Astrocyte (in vitro differentiated cells and primary cell): ENCODE results near the gene MAMLD1. TPM values are rescaled to one million over a fixed set of nuclear protein-coding genes. Genes with fewer than 3 reads are reported as not detected.

ENCODE experiments used
- DNase-seq: peaks from one replicate; pipeline ENCODE4 v3.0.0-alpha.2; 2010; ENCODE audit warnings: low read depth
- FAIRE-seq: peaks from 2 replicates; lab custom pipeline; 2011; peaks lifted over from hg19 to GRCh38; lab: Jason Lieb, UNC
- H2AFZ ChIP-seq: 2 replicates; pipeline ENCODE4 v1.6.0; 2012; ENCODE audit warnings: low read depth, low read length, inconsistent platforms
- H3K27ac ChIP-seq: 2 replicates; pipeline ENCODE4 v1.5.1; 2011; ENCODE audit warnings: low read depth, low read length, inconsistent platforms
- H3K27me3 ChIP-seq: 2 replicates; pipeline ENCODE4 v1.6.0; 2011; ENCODE audit warnings: low read length, inconsistent platforms; ENCODE audit not compliant: insufficient read depth
- H3K36me3 ChIP-seq: 2 replicates; pipeline ENCODE4 v1.5.1; 2011; ENCODE audit warnings: low read length, inconsistent platforms; ENCODE audit not compliant: insufficient read depth
- H3K4me1 ChIP-seq: 2 replicates; pipeline ENCODE4 v1.5.1; 2011; ENCODE audit warnings: low read length, inconsistent platforms; ENCODE audit not compliant: insufficient read depth
- H3K4me2 ChIP-seq: 2 replicates; pipeline ENCODE4 v1.6.0; 2012; ENCODE audit warnings: low read length, inconsistent platforms
- H3K4me3 ChIP-seq: 2 replicates; pipeline ENCODE4 v1.5.1; 2011; ENCODE audit warnings: low read depth, mild to moderate bottlenecking, low read length, inconsistent platforms; ENCODE audit not compliant: insufficient read depth
- H3K79me2 ChIP-seq: 2 replicates; pipeline ENCODE4 v1.6.0; 2012; ENCODE audit warnings: mild to moderate bottlenecking, low read length, inconsistent platforms; ENCODE audit not compliant: insufficient read depth
- H3K9ac ChIP-seq: 2 replicates; pipeline ENCODE4 v1.6.0; 2012; ENCODE audit warnings: mild to moderate bottlenecking, low read length, inconsistent platforms
- H3K9me3 ChIP-seq: 2 replicates; pipeline ENCODE4 v1.5.1; 2012; ENCODE audit warnings: low read depth, mild to moderate bottlenecking, low read length, inconsistent platforms; ENCODE audit not compliant: insufficient read depth
- H4K20me1 ChIP-seq: 2 replicates; pipeline ENCODE4 v1.6.0; 2012; ENCODE audit warnings: low read length, inconsistent platforms; ENCODE audit not compliant: insufficient read depth
- H3K27ac Mint-ChIP-seq: one replicate; pipeline ENCODE4 v1.8.0; 2021; ENCODE audit warnings: mild to moderate bottlenecking, mixed read lengths; ENCODE audit not compliant: unreplicated experiment
- H3K27me3 Mint-ChIP-seq: one replicate; pipeline ENCODE4 v1.8.0; 2021; ENCODE audit warnings: low read depth, mixed read lengths; ENCODE audit not compliant: unreplicated experiment
- H3K36me3 Mint-ChIP-seq: one replicate; pipeline ENCODE4 v1.8.0; 2021; ENCODE audit warnings: low read depth, mixed read lengths; ENCODE audit not compliant: unreplicated experiment
- H3K4me1 Mint-ChIP-seq: one replicate; pipeline ENCODE4 v1.8.0; 2021; ENCODE audit warnings: low read depth, mixed read lengths; ENCODE audit not compliant: unreplicated experiment
- H3K4me3 Mint-ChIP-seq: one replicate; pipeline ENCODE4 v1.8.0; 2021; ENCODE audit warnings: mild to moderate bottlenecking, moderate library complexity, mixed read lengths; ENCODE audit not compliant: unreplicated experiment
- H3K9me3 Mint-ChIP-seq: one replicate; pipeline ENCODE4 v1.8.0; 2021; ENCODE audit warnings: mild to moderate bottlenecking, mixed read lengths; ENCODE audit not compliant: unreplicated experiment
- EZH2 ChIP-seq: IDR thresholded peaks from 2 replicates; pipeline ENCODE4 v1.6.1; 2012; ENCODE audit warnings: mild to moderate bottlenecking, low read length, inconsistent platforms; ENCODE audit not compliant: insufficient read depth
- total RNA-seq: library from RNA; stranded (reverse); gene quantifications from 2 replicates; pipeline ENCODE4 v1.2.1, GENCODE V29; 2021
- TF ChIP-seq, protein P1 (sequence below): IDR thresholded peaks from 2 replicates; pipeline ENCODE4 v1.5.1; 2011; ENCODE audit warnings: low read depth, mild to moderate bottlenecking, inconsistent platforms, low read length, moderate library complexity; ENCODE audit not compliant: insufficient read depth

The MAMLD1 gene
- total RNA-seq, 1 donor from 2014 or later = 6.6 TPM

DNA sequence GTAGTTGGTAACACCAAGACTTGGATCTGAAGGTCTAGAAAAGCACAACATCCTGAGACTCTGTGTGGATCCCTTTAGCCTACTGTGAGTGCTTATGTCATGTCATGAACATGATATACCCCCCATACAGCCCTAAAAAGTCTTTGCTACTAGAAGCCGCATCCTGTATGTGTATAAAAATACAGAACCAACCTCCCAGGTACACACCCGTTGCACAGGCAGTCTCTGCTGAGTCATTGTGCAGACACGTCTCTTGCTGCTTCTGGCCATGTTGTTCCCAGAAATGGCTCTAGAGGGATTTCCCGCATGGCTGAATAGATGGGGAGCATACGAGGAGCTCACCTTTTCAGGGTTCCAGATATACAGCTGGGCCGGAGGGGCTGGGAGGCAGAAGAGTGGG lies 93.3 kb downstream of the MAMLD1 start:
- H4K20me1 ChIP-seq = no peaks in the 10 kb centered on the region
- Mint-ChIP-seq H3K36me3 (peaks cover 2% of the 10 kb centered on the region), H3K27ac (no peak overlapping the region), H3K27me3 (peaks cover 2% of the 10 kb centered on the region), H3K4me3 (no peak overlapping the region), H3K4me1 (no peaks in the 10 kb centered on the region), H3K9me3 (no peaks in the 10 kb centered on the region)
- no peak for TF ChIP-seq EZH2
- TF ChIP-seq, protein P1, sequence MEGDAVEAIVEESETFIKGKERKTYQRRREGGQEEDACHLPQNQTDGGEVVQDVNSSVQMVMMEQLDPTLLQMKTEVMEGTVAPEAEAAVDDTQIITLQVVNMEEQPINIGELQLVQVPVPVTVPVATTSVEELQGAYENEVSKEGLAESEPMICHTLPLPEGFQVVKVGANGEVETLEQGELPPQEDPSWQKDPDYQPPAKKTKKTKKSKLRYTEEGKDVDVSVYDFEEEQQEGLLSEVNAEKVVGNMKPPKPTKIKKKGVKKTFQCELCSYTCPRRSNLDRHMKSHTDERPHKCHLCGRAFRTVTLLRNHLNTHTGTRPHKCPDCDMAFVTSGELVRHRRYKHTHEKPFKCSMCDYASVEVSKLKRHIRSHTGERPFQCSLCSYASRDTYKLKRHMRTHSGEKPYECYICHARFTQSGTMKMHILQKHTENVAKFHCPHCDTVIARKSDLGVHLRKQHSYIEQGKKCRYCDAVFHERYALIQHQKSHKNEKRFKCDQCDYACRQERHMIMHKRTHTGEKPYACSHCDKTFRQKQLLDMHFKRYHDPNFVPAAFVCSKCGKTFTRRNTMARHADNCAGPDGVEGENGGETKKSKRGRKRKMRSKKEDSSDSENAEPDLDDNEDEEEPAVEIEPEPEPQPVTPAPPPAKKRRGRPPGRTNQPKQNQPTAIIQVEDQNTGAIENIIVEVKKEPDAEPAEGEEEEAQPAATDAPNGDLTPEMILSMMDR = no peak
- no peaks in the 10 kb centered on the region for H3K4me1 ChIP-seq
- no peaks in the 10 kb centered on the region for H3K27me3 ChIP-seq
- DNase-seq (no peak), FAIRE-seq (no peak)
- H3K27ac ChIP-seq = no peak overlapping the region
- no peak overlapping the region for H3K9ac ChIP-seq
- H3K79me2 ChIP-seq = no peaks in the 10 kb centered on the region
- H3K9me3 ChIP-seq = no peaks in the 10 kb centered on the region
- H3K36me3 ChIP-seq = no peaks in the 10 kb centered on the region
- no peak overlapping the region for H3K4me2 ChIP-seq
- no peak overlapping the region for H2AFZ ChIP-seq
- H3K4me3 ChIP-seq = no peak overlapping the region

DNA sequence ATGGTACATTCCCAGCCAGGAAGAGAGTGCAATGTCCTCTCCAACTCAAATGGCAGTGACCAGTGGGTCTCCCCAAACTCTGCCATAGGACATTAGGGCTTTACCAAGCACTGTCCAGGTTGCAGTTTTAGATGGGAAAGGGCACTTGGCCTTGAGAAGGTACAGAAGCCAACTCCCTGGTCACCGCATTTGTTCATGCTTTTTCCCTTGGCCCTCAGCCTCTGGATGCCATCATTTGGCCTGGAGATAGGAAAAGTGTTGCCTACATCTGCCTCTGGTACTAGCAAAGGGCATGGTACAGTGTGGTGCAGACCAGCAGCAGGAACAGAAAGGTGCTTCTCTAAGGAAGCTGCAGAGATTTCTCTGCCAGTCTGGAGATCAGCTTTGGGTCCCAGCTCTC lies 93.8 kb downstream of the MAMLD1 start:
- Histone ChIP-seq H3K27ac (no peak overlapping the region), H4K20me1 (no peaks in the 10 kb centered on the region), H3K27me3 (no peaks in the 10 kb centered on the region), H3K79me2 (no peaks in the 10 kb centered on the region), H3K9me3 (no peaks in the 10 kb centered on the region), H3K4me3 (no peak overlapping the region), H3K9ac (no peak overlapping the region), H3K4me2 (no peak overlapping the region), H2AFZ (no peak overlapping the region), H3K36me3 (no peaks in the 10 kb centered on the region), H3K4me1 (no peaks in the 10 kb centered on the region)
- H3K27ac Mint-ChIP-seq = no peak overlapping the region
- H3K4me3 Mint-ChIP-seq = no peak overlapping the region
- peaks cover 2% of the 10 kb centered on the region for H3K27me3 Mint-ChIP-seq
- no peaks in the 10 kb centered on the region for H3K4me1 Mint-ChIP-seq
- no peak for DNase-seq
- peaks cover 2% of the 10 kb centered on the region for H3K36me3 Mint-ChIP-seq
- no peaks in the 10 kb centered on the region for H3K9me3 Mint-ChIP-seq
- no peak for TF ChIP-seq EZH2
- TF ChIP-seq, protein P1 = no peak
- FAIRE-seq = no peak

DNA sequence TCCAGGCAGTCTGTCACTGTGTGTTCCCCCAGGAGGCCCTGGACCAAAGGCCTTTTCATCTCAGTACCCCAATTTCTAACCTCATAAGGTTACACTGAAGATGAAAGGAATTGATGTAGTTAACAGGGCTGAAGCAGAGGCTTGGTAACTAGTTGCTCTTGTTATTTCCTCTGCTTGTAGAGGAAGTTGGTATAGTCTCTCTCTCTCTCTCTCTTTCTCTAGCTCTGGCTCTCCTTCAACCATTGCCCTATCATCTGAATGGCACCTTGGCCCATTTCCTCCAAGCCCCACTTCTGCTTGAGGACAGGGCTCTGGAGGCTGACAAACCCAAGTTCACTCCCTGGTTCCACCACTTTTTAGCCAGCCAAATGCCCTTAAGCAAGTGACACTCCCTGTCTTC lies 96.1 kb downstream of the MAMLD1 start:
- FAIRE-seq (peak; percentile 76), DNase-seq (no peak)
- H3K9me3 ChIP-seq = no peaks in the 10 kb centered on the region
- TF ChIP-seq, protein P1 = no peak
- no peak for TF ChIP-seq EZH2
- no peak overlapping the region for H3K4me3 ChIP-seq
- H4K20me1 ChIP-seq = no peaks in the 10 kb centered on the region
- H2AFZ ChIP-seq = no peak overlapping the region
- H3K9ac ChIP-seq = no peak overlapping the region
- peaks cover 2% of the 10 kb centered on the region for H3K36me3 Mint-ChIP-seq
- no peak overlapping the region for H3K27ac ChIP-seq
- H3K27me3 ChIP-seq = no peaks in the 10 kb centered on the region
- no peaks in the 10 kb centered on the region for H3K9me3 Mint-ChIP-seq
- no peak overlapping the region for H3K4me3 Mint-ChIP-seq
- H3K4me1 Mint-ChIP-seq = no peaks in the 10 kb centered on the region
- H3K4me1 ChIP-seq = no peaks in the 10 kb centered on the region
- H3K79me2 ChIP-seq = no peaks in the 10 kb centered on the region
- no peak overlapping the region for H3K4me2 ChIP-seq
- no peaks in the 10 kb centered on the region for H3K27me3 Mint-ChIP-seq
- H3K36me3 ChIP-seq = no peaks in the 10 kb centered on the region
- H3K27ac Mint-ChIP-seq = no peak overlapping the region
